ENCODE data around the gene IARS1.

DNA sequence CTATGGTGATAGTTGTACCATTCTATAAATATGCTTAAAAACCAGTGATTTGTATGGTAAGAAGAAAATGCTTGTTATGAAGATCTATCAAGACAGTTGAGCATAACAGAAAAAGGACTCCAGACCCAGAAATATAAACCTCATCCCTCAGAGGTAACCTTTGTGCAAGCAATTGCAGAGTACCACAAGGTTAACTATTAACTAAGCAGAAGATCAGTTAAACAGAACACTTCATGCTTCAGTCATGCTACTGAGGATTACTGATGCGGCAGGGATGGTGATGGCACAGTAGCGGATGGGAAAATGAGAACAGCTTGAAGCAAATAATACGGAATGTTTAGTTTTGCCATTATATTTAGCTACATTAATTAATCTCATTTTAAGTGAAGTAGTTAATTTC lies 45.5 kb downstream of the IARS1 start:
- TF ChIP-seq BHLHE40 (IDR thresholded peaks at IDR 0.05; ENCODE audit: low read depth, low read length), result no peak
- TF ChIP-seq POLR2A (IDR thresholded peaks at IDR 0.05; ENCODE audit: low read depth, low read length), result no peak
- TF ChIP-seq, protein P1, sequence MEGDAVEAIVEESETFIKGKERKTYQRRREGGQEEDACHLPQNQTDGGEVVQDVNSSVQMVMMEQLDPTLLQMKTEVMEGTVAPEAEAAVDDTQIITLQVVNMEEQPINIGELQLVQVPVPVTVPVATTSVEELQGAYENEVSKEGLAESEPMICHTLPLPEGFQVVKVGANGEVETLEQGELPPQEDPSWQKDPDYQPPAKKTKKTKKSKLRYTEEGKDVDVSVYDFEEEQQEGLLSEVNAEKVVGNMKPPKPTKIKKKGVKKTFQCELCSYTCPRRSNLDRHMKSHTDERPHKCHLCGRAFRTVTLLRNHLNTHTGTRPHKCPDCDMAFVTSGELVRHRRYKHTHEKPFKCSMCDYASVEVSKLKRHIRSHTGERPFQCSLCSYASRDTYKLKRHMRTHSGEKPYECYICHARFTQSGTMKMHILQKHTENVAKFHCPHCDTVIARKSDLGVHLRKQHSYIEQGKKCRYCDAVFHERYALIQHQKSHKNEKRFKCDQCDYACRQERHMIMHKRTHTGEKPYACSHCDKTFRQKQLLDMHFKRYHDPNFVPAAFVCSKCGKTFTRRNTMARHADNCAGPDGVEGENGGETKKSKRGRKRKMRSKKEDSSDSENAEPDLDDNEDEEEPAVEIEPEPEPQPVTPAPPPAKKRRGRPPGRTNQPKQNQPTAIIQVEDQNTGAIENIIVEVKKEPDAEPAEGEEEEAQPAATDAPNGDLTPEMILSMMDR (conservative IDR thresholded peaks at IDR 0.05; ENCODE audit: low read depth, low read length), result no peak
- TF ChIP-seq, protein P2, sequence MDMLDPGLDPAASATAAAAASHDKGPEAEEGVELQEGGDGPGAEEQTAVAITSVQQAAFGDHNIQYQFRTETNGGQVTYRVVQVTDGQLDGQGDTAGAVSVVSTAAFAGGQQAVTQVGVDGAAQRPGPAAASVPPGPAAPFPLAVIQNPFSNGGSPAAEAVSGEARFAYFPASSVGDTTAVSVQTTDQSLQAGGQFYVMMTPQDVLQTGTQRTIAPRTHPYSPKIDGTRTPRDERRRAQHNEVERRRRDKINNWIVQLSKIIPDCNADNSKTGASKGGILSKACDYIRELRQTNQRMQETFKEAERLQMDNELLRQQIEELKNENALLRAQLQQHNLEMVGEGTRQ (IDR thresholded peaks at IDR 0.05; ENCODE audit: low read depth, low read length), result no peak
- no peak for TF ChIP-seq FOS (IDR thresholded peaks at IDR 0.05; ENCODE audit: low read depth, low read length)
- TF ChIP-seq RFX5 (IDR thresholded peaks at IDR 0.05; ENCODE audit: low read depth, low read length), result no peak
- TF ChIP-seq CEBPB (IDR thresholded peaks at IDR 0.05; ENCODE audit: low read depth, low read length), result no peak
- no peak for TF ChIP-seq MXI1 (IDR thresholded peaks at IDR 0.05; ENCODE audit: borderline replicate concordance, low read depth, low read length)
- no peak for TF ChIP-seq RAD21 (IDR thresholded peaks at IDR 0.05; ENCODE audit: low read length)
- no peak for TF ChIP-seq SMC3 (IDR thresholded peaks at IDR 0.05; ENCODE audit: low read depth, low read length)
- TF ChIP-seq CHD1 (IDR thresholded peaks at IDR 0.05; ENCODE audit: low read depth, low read length), result no peak
- no peak for TF ChIP-seq MAZ (IDR thresholded peaks at IDR 0.05; ENCODE audit: borderline replicate concordance, low read depth, low read length)
- TF ChIP-seq, protein P3, sequence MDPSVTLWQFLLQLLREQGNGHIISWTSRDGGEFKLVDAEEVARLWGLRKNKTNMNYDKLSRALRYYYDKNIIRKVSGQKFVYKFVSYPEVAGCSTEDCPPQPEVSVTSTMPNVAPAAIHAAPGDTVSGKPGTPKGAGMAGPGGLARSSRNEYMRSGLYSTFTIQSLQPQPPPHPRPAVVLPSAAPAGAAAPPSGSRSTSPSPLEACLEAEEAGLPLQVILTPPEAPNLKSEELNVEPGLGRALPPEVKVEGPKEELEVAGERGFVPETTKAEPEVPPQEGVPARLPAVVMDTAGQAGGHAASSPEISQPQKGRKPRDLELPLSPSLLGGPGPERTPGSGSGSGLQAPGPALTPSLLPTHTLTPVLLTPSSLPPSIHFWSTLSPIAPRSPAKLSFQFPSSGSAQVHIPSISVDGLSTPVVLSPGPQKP (IDR thresholded peaks at IDR 0.05; ENCODE audit: borderline replicate concordance, low read depth, low read length), result no peak
